A549 treated with dexamethasone at 1 μM for 4 hours (cell line): ENCODE measurements around the gene CDH22. TPM values are rescaled to one million over a fixed set of nuclear protein-coding genes. Genes with fewer than 3 reads are reported as not detected.

Experiments
- total RNA-seq: library from RNA; stranded (reverse); fragments of 200-300 nt; extraction: Qiagen RNA extraction; gene quantifications from 5 replicates; pipeline ENCODE4 v1.2.3, GENCODE V29; 2022

Gene CDH22
- total RNA-seq: 0.04 to 0.05 TPM (median 0.04 TPM) in 3 of 5 replicates, not detected in the others

DNA sequence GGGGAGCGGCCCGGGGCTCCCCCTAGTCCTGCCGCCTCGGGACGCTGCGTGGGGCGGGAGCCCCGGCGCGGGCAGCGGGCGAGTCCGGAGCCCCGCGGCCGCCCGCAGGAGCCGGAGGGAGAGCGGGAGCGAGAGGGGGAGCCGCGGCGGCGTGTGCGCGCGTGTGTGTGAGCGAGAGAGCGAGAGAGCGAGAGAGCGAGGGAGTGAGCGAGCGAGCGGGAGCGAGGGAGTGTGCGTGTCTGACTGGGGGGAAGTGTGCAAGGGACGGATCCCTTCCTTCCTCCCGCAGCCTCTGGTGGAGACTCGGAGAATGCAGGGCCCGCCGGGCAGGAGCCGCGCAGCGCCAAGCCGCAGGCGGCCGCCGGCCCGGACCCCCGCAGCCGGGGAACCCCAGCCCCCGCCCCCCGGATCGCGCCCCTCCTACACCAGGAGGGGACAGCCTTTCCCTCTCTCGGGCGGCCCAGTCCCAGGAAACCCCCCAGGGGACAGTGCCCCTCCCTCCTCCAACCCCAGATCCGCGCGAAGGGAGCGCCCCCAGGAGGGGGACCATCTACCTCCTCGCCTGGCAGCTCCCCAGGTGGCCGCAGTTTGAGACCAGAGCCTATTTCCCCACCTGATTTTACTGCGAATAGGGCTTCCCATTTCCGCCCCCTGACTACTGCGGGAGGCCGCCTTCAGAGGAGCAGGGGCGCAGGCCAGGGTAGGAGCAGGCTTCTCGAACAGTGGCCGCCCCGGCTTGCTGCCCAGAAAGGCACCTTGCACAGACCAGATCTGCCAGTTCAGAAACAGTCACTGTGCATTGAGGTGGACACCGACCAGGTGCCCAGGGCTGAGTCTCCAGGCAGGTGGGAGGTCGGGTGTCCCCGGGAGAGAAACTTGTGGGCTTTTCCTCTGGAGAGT is at the start of gene CDH22:
TSS of gene CDH22 (minus strand) at position 241 of the 900 bp plus-strand sequence. CDS start 57,204 bp downstream, outside the sequence.

Other genes starting within 250 kb of the CDH22 start
- 17.6 to 27.3 TPM (median 22.9 TPM) in 5 replicates for gene NCOA5, start 218.5 kb downstream of the CDH22 start, total RNA-seq
- gene CD40, start 190.2 kb downstream of the CDH22 start, total RNA-seq: 3.5 to 3.8 TPM (median 3.6 TPM) in 5 replicates
- 17.1 to 23.5 TPM (median 21.8 TPM) in 5 replicates for gene ELMO2, start 98.1 kb upstream of the CDH22 start, total RNA-seq
- not detected in 5 replicates for gene ZNF334, start 205.1 kb upstream of the CDH22 start, total RNA-seq
- gene OCSTAMP, start 242.2 kb upstream of the CDH22 start, total RNA-seq: not detected in 5 replicates